Erythroblast (primary cell): ENCODE data around the gene SF3B1.
"Not testable (repeated sequence)": the region's sequence is repeated elsewhere in the genome, so short reads cannot be mapped to it uniquely, and the experiment has no call there.

Experiments
- GATA1 ChIP-seq: IDR thresholded peaks from 2 replicates; pipeline ENCODE4 v1.6.1; 2011; ENCODE audit warnings: low read depth, mild to moderate bottlenecking, control low read depth, low read length, moderate library complexity
- POLR2A ChIP-seq: IDR thresholded peaks from 2 replicates; pipeline ENCODE4 v1.6.1; 2011; ENCODE audit warnings: mild to moderate bottlenecking, low read length

DNA sequence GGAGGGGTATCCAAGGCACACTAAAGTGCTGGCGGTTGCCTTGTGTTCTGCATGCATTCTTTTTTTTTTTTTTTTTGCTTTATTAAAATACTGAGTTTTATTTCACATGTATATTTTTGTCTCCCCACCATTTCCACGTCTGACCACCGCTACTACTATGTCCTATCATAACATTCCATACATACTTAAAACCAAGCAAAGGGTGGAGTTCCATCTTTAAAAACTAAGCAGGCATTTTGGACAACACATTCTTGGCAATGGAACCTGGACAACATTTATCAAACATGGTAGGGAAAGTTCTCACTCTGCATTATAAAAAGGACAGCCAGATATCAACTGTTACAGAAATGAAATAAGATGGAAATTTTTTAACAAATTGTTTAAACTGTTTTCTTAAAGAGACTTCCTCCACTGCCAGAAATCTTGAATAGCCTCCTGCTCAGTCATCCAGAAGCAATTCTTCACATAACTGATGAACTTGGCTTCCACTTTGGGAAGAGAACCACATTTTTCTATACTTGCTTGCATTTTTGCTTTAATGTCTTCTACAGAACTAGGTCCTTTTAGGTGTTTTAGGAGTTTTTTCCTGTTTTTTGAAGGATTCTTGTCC lies 55.4 kb downstream of the SF3B1 start:
- TF ChIP-seq POLR2A, GATA1: not testable (repeated sequence)
